GM19023 (cell line): ENCODE data around the gene OR51E1.

Experiments used
- ATAC-seq: cut with Tn5 transposase; IDR thresholded peaks from one replicate; pipeline ENCODE4 v1.9.1; 2021; ENCODE audit warnings: mild to moderate bottlenecking, moderate library complexity; ENCODE audit not compliant: unreplicated experiment

The OR51E1 gene

GRCh38 chr11:4647766-4648165 is 4.0 kb downstream of the OR51E1 start:
- ATAC-seq, result no peak

DNA sequence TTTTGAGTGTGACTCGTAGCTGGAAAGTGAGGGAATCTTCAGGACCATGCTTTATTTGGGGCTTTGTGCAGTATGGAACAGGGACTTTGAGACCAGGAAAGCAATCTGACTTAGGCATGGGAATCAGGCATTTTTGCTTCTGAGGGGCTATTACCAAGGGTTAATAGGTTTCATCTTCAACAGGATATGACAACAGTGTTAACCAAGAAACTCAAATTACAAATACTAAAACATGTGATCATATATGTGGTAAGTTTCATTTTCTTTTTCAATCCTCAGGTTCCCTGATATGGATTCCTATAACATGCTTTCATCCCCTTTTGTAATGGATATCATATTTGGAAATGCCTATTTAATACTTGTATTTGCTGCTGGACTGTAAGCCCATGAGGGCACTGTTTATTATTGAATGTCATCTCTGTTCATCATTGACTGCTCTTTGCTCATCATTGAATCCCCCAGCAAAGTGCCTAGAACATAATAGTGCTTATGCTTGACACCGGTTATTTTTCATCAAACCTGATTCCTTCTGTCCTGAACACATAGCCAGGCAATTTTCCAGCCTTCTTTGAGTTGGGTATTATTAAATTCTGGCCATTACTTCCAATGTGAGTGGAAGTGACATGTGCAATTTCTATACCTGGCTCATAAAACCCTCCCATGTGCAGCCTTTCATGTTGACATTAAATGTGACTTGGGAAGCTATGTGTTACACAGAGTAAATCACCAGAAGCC is 11.0 kb downstream of the OR51E1 start:
- no peak for ATAC-seq

- ATAC-seq, result no peak
Observed at GRCh38 chr11:4658629-4659445, 15.1 kb downstream of the OR51E1 start.

- no peak for ATAC-seq
Observed at GRCh38 chr11:4662876-4663275, 19.1 kb downstream of the OR51E1 start.

DNA sequence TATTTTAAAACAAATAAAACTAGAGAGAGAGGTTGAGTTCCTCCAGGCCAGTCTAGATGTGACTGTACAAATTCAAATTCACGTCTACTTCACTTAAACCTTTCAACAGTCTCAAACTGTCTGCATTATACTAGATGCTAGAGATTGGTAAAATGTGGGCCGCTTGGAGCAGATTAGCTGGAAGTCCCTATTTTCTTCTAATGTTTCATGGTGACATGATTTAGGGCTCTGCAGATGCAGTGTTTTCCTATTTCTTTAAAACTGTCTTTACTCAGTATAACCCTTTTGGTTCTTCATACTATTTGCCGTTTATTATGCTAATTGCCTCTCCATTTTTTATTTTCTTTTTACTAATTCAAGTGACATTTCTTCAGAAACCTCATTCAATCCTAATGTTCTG is 20.4 kb downstream of the OR51E1 start:
- ATAC-seq, result no peak

- ATAC-seq, result no peak
Observed at GRCh38 chr11:4664786-4665185, 21.0 kb downstream of the OR51E1 start.

- no peak for ATAC-seq
Observed at GRCh38 chr11:4665424-4665823, 21.6 kb downstream of the OR51E1 start.

GRCh38 chr11:4671741-4672140 is 28.0 kb downstream of the OR51E1 start:
- no peak for ATAC-seq

- ATAC-seq, result no peak
Observed at GRCh38 chr11:4672470-4672869, 28.7 kb downstream of the OR51E1 start.

DNA sequence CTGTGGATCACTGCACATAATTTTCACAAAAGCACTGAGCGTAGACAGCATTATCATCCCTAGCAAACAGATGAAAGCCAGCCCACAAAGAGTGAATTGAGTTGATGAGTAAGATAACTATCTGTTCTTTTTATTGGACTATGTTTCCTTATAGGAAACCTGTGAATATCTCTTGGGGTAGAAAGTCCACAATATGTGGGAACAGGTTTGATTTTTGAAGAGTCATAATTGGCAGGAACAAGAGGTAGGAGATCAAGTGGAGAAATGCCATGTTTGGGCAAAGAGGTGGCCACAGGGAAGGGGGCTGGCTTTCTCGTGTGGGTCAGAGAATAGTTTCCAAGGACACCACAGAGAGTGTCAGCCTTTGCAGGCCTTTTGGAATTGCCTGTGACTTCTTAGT is 30.0 kb downstream of the OR51E1 start:
- ATAC-seq, result no peak

DNA sequence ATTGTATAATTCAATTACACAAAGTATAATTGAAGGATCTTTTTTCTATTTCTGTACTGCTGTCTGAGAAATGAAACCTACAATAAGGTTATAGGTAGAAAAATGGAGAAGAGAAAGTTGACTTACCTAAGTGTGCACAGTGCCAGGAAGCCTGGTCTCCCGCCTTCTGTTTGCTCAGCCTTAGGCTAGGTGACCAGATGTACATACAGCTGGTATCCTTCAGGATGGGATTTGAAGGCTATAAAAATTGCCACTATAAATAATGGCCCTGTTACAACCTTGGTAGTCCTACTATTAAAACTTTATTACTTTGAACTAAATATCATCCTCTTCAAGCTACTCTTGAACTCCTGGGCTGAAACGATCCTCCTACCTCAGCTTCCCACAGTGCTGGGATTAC is 34.2 kb downstream of the OR51E1 start:
- ATAC-seq, result no peak

- no peak for ATAC-seq
Observed at GRCh38 chr11:4680341-4680740, 36.6 kb downstream of the OR51E1 start.

DNA sequence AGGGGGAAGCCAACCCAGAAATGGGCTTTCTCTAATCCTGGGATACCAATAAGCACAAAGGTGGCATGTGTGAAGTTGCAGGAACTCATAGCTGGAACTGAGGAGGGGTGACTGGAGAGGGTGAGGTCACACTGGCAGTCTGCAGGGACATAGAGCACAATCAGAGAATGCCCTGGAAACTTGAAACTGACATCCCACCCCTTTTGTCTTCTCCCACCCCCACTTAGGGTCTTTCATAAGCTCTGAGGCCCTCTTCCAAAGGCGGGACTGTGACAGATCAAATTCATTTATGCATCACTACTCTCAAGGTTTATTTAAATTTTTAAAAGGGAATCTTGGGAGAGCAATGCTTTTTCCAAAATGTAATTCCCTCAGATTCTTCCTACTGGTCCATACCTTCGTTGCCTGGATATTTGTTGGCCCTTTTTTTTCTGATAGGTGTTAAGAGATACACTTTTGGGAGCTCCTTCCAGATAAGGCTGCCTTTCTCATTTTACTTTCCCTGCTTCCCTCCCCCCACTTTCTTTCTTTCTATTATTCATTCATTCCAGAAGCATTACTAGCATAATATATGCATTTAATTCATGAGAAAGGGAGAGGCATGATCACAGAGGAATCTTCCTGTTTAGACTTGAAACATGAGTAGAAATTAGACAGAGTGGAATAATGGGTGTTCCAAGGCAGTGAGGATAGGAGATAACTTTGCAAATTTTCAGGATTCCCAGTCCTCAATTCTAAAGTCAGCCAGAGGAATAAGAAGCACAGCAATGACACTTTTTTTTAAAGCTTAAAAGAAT is 39.0 kb downstream of the OR51E1 start:
- ATAC-seq, result no peak

DNA sequence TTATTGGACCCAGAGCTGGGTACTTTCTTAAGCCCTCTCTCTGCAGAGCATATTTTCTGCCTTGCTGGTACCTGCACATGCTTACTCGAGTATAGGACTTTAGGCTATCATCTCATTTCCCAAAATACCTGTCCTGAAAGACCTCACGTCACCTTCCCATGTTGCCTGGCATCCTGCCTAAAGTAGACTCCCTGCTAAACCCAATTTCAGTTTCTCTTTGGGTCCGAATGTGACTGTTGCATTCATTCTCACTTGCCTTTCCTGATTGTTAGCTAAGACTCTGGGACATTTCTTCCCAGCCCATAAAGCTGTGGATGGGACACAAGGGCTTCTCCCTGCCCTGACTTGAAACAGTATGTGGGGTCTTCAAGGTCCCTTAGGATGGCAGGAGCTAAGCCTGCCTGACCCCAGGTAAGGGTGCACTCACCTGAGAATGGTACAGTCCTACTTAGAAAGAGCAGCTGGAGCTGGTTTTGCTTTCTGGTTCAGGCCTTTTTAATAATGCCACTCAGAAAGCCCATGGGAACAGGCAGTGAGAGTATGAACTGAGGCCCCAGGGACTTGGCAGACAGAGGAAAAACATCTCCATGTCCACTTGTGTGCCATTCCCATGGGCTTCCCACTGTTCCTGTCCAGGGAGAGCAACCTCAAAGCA is 41.0 kb downstream of the OR51E1 start:
- no peak for ATAC-seq

DNA sequence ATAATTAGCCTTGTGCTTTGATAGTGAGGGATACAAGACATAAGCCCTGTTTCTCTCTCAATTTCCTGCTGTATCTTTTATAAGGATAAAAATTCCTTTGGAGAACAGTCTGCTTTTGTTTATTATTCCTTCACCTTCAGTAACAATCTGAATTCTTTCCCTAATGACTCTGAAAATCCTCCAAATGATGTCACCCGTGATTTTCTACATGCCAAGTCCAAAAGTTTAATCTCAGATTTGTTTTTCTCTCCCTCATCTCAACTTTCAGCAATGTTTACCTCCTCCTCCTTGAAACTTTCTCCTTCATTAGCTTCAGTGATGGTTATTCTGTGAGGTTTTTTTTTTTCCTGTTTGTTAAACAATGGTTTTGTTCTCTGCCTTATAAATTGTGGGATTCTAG is 51.7 kb downstream of the OR51E1 start:
- no peak for ATAC-seq

DNA sequence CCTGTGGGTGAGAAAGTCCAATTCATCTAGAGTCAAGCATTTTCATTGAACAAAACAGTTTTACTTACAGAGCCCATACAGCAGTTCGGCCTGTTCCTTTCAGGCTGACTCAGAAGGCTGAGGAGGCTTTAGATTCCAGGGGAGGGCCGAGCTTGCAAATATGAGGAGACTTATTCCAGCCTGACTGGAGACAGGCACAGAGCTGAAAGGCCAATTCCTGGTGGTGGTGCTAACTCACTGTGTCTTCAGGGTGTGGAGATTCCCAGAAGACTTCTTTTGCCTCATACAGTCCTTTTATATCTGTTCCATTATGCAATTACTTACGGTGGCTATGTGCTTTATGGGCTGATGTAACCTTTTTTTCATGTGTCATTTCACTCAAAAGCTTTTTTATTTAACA is 53.8 kb downstream of the OR51E1 start, which contains the start of gene OR51E2:
OR51E2 (minus strand) TSS at position 269 of the 400 bp plus-strand sequence. CDS start 15,142 bp downstream, outside the sequence.
- ATAC-seq, result no peak

DNA sequence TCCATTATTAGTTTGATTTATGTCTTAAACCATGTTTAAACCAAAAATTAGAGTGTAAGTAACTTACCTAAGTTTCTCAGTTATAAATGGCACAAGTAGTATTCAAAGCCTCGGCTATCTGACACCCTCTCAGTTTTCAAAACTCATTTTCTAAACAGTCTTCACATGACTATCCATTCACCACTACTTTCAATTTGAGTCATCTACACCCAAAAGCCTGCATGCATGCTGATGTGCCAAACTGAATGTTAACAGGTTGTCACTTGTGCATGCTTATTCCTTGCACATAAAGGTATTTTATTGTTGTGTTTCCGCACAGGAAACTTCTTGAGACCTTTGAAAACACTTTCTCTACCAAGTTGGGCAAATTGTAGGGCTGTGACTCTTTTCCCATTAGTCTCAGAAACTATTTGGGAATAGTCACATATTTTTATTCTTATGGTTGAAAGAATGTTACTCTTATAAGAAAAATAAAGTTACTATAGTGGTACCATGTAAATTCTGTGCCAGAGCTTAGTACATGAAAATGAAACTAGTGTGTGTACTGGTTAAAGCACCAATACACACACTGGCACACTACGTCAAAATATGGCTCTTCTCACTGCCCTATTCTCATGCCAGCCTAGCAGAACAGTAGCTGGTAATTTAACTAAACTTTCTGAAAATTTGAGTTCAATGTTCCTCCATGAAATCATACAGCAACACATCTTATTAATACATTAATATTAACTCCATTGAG is 56.1 kb downstream of the OR51E1 start:
- ATAC-seq, result peak; percentile 70

GRCh38 chr11:4700436-4700820 is 56.6 kb downstream of the OR51E1 start:
- no peak for ATAC-seq

- peak; percentile 68 for ATAC-seq
Observed at GRCh38 chr11:4704054-4704789, 60.4 kb downstream of the OR51E1 start, which contains the start of gene MMP26. TSS of gene MMP26 (plus strand) at chr11:4704784.
